A673 (cell line): Measurements from ENCODE around the gene GGCT. TPM values are rescaled to one million over a fixed set of nuclear protein-coding genes. Genes with fewer than 3 reads are reported as not detected.

Source experiments
- BruUV-seq: library from RNA; stranded (reverse); fragments of 400-500 nt; replicated peaks from 2 replicates; lab custom pipeline; 2021; lab: Mats Ljungman, UMichigan
- CTCF ChIA-PET: fragments of 300-600 bp; sonication (Branson Sonifier 250); formaldehyde crosslinking; loops from one replicate; lab custom pipeline; 2022; ENCODE audit warnings: antibody characterized with exemption; lab: Charles Lee
- POLR2A ChIA-PET: fragments of 300-600 bp; sonication (Branson Sonifier 250); formaldehyde crosslinking; loops from one replicate; lab custom pipeline; 2022; ENCODE audit warnings: antibody characterized with exemption; ENCODE audit not compliant: low non-redundant PET; lab: Charles Lee
- DNase-seq: peaks from one replicate; pipeline ENCODE4 v3.0.0-alpha.2; 2015; ENCODE audit warnings: low spot score
- H3K27ac ChIP-seq: fragments of 200-600 bp; sonication (generic); 2 replicates; pipeline ENCODE4 v1.5.1; 2016; ENCODE audit warnings: mixed run types, low read depth, mild to moderate bottlenecking, mixed read lengths, antibody characterized with exemption, low read length; ENCODE audit not compliant: poor library complexity, severe bottlenecking
- H3K27me3 ChIP-seq: fragments of 200-600 bp; sonication (generic); replicated peaks from 2 replicates; pipeline ENCODE4 v1.6.1; 2017; ENCODE audit warnings: mixed run types, low read depth, mild to moderate bottlenecking, mixed read lengths, antibody characterized with exemption, low read length; ENCODE audit not compliant: insufficient read depth, poor library complexity
- H3K36me3 ChIP-seq: fragments of 200-600 bp; sonication (generic); 2 replicates; pipeline ENCODE4 v1.6.1; 2016; ENCODE audit warnings: mixed run types, mild to moderate bottlenecking, mixed read lengths, antibody characterized with exemption, low read length; ENCODE audit not compliant: insufficient read depth, poor library complexity, severe bottlenecking
- H3K4me1 ChIP-seq: fragments of 200-600 bp; sonication (generic); 2 replicates; pipeline ENCODE4 v1.6.1; 2017; ENCODE audit warnings: mixed run types, mild to moderate bottlenecking, mixed read lengths, antibody characterized with exemption, low read length; ENCODE audit not compliant: insufficient read depth, poor library complexity, severe bottlenecking
- H3K4me3 ChIP-seq: fragments of 200-600 bp; sonication (generic); 2 replicates; pipeline ENCODE4 v1.5.1; 2016; ENCODE audit warnings: low read depth, mixed run types, mild to moderate bottlenecking, mixed read lengths, low read length; ENCODE audit not compliant: poor library complexity, severe bottlenecking
- H3K9me3 ChIP-seq: fragments of 200-600 bp; sonication (generic); 2 replicates; pipeline ENCODE4 v1.6.1; 2016; ENCODE audit warnings: mixed run types, low read depth, mild to moderate bottlenecking, mixed read lengths, antibody characterized with exemption, low read length; ENCODE audit not compliant: poor library complexity, severe bottlenecking
- EZH2 ChIP-seq: fragments of 200-600 bp; sonication (generic); IDR thresholded peaks from 2 replicates; pipeline ENCODE4 v1.6.1; 2017; ENCODE audit warnings: borderline replicate concordance, low read depth, mild to moderate bottlenecking, mixed read lengths, antibody characterized with exemption, low read length; ENCODE audit not compliant: poor library complexity, severe bottlenecking
- intact Hi-C: fragments of 100-400 bp; cut with micrococcal nuclease; formaldehyde crosslinking; loops from one replicate; pipeline ENCODE4 v1.10.0; 2022; ENCODE audit not compliant: unreplicated experiment
- total RNA-seq: library from RNA; stranded (reverse); gene quantifications from 2 replicates; pipeline ENCODE4 v1.2.3, GENCODE V29; 2021
- TF ChIP-seq, protein P1 (sequence below): fragments of 300-800, 200-600 bp; sonication (generic); conservative IDR thresholded peaks from 2 replicates; pipeline ENCODE4 v1.5.1; 2017; ENCODE audit warnings: low read depth, mild to moderate bottlenecking, antibody characterized with exemption, low read length, moderate library complexity, mixed read lengths

GGCT gene
- total RNA-seq, 1 experiment from 2014 or later: 66.0 TPM

DNA sequence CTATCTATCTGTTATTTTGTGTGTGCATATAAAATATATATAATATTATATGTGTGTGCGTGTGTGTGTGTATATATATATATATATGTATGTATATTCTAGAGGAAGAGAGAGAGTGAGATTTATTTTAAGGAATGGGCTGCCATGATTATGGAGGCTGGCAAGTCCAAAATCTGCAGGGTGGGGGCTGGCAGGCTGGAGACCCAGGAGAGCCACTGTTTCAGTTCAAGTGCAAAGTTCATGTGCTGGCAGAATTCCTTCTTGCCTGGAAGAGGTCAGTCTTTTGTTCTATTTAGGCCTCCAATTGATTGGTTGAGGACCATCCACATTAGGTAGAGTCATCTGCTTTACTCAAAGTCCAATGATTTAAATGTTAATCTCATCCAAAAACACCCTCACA is 47.7 kb upstream of the GGCT start:
- intact Hi-C loops: no loop called here
- Histone ChIP-seq H3K27ac (no peak overlapping the region), H3K4me3 (no peak overlapping the region), H3K9me3 (no peaks in the 10 kb centered on the region), H3K4me1 (peaks cover 26% of the 10 kb centered on the region), H3K27me3 (no peaks in the 10 kb centered on the region), H3K36me3 (no peaks in the 10 kb centered on the region)
- ChIA-PET CTCF (no interaction called here), POLR2A (no interaction called here)
- TF ChIP-seq, protein P1, sequence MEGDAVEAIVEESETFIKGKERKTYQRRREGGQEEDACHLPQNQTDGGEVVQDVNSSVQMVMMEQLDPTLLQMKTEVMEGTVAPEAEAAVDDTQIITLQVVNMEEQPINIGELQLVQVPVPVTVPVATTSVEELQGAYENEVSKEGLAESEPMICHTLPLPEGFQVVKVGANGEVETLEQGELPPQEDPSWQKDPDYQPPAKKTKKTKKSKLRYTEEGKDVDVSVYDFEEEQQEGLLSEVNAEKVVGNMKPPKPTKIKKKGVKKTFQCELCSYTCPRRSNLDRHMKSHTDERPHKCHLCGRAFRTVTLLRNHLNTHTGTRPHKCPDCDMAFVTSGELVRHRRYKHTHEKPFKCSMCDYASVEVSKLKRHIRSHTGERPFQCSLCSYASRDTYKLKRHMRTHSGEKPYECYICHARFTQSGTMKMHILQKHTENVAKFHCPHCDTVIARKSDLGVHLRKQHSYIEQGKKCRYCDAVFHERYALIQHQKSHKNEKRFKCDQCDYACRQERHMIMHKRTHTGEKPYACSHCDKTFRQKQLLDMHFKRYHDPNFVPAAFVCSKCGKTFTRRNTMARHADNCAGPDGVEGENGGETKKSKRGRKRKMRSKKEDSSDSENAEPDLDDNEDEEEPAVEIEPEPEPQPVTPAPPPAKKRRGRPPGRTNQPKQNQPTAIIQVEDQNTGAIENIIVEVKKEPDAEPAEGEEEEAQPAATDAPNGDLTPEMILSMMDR: no peak
- TF ChIP-seq EZH2: no peak
- no peak for DNase-seq
- BruUV-seq: no TSS peak

DNA sequence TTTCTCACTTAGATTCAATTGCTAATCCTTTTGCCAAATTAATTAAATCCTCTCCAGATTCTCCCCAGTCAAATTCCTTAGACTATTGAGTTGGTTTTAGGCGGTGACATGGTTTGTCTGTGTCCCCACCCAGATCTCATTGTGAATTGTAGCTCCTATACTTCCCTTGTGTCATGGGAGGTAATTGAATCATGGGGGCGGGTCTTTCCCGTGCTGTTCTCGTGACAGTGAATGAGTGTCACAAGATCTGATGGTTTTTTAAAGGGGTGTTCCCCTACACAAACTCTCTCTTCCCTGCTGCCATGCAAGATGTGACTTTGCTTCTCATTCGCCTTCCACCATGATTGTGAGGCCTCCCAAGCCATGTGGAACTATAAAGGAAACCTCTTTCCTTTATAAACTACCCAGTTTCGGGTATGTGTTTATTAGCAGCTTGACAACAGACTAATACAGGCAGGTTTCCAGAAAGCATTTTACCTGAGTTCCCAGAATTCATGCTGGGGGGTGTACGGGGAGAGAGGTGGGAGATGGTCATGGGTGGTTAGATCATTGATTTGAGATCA is 45.4 kb upstream of the GGCT start:
- Histone ChIP-seq H3K4me3 (no peak overlapping the region), H3K36me3 (no peaks in the 10 kb centered on the region), H3K9me3 (no peaks in the 10 kb centered on the region), H3K27me3 (no peaks in the 10 kb centered on the region), H3K4me1 (peaks cover 26% of the 10 kb centered on the region), H3K27ac (no peak overlapping the region)
- peak; percentile 68 for DNase-seq
- POLR2A ChIA-PET: no interaction called here
- TF ChIP-seq, protein P1: no peak
- no peak for TF ChIP-seq EZH2
- intact Hi-C loops: loop anchor here (2.0 to 5.0 kb wide), 2 partner anchors 15 to 192 kb away; no protein-coding TSS in a partner anchor
- no TSS peak for BruUV-seq
- CTCF ChIA-PET: interaction anchor here (0.8 to 1.6 kb wide), 4 partner anchors 13 to 274 kb away, joined by 3 to 4 read pairs (median 4); no protein-coding TSS in a partner anchor

DNA sequence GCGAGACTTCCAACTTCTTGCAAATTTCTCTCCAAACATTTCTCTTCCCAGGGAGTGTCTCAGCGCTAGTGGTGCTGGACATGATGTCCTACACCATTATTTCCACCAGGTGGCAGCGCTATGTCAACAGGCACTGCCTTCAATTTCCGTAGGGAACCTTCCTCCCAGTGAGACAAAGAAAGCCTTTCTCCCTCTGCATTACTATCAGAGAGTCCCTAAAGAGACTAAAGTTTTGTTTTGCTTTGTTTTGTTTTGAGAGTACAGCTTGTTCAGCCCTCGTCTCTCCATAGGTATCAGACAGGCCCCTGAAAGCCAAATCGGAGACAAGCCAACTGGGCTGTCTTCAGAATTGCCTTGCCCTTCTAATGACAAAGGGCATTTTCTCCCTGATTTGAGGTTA is 44.2 kb upstream of the GGCT start:
- ChIA-PET CTCF (interaction anchor here (1.3 kb wide), 1 partner anchor 14 kb away, joined by 4 read pairs; no protein-coding TSS in a partner anchor), POLR2A (no interaction called here)
- H3K27ac ChIP-seq: no peak overlapping the region
- peaks cover 26% of the 10 kb centered on the region for H3K4me1 ChIP-seq
- no peaks in the 10 kb centered on the region for H3K27me3 ChIP-seq
- TF ChIP-seq EZH2: no peak
- TF ChIP-seq, protein P1: peak; percentile 82
- no peak overlapping the region for H3K4me3 ChIP-seq
- intact Hi-C loops: loop anchor here (2.0 to 5.0 kb wide), 2 partner anchors 16 to 193 kb away; no protein-coding TSS in a partner anchor
- DNase-seq: peak; percentile 85
- no peaks in the 10 kb centered on the region for H3K36me3 ChIP-seq
- H3K9me3 ChIP-seq: no peaks in the 10 kb centered on the region
- BruUV-seq: no TSS peak
